ENCODE results near the gene SRY. TPM values are rescaled to one million over a fixed set of nuclear protein-coding genes. Genes with fewer than 3 reads are reported as not detected.

The SRY gene
- polyA plus RNA-seq, 2 of the 4 experiments (the other 2 are of a cell fraction) = not detected

DNA sequence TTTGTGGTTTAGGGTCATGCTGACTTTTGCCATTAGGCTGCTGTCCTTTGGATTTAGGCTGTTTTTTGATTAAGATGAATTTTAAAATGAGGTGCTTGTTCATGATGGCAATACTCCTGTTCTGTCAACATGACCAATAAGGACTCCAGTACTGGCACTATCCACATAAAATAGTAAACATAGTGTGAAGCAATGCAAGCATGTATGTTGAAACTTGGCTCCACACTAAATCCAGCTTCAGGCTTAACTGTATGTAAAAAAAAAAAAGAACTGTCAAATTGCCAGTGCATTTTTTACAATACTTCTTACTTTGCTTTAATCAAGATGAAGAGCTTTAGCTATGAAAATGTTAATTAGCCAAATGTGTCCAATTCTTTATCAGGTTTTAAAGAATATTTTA, 47.7 kb upstream of the SRY start:
- Histone ChIP-seq H3K4me2 (no peak overlapping the region), H3K4me1 (no peaks in the 10 kb centered on the region), H3K27ac (no peak overlapping the region), H3K4me3 (no peak overlapping the region), H3K9me3 (no peaks in the 10 kb centered on the region)
- DNase-seq (ENCODE audit: low read depth in 1 of 2, low spot score in 1 of 2) (no peak), ATAC-seq (no peak), FAIRE-seq (no peak)
- no peak for TF ChIP-seq CBX2 (IDR thresholded peaks at IDR 0.05; ENCODE audit: borderline replicate concordance, low read depth)
- no peak for TF ChIP-seq EHF (CRISPR knock-in tag; IDR thresholded peaks at IDR 0.05)
- TF ChIP-seq CEBPB (IDR thresholded peaks at IDR 0.05) = no peak
- TF ChIP-seq NFE2L2 (conservative IDR thresholded peaks at IDR 0.05; ENCODE audit: low read length) = no peak
- TF ChIP-seq REST (IDR thresholded peaks at IDR 0.05) = no peak
- no peak for TF ChIP-seq GATA3 (IDR thresholded peaks at IDR 0.05; ENCODE audit: borderline replicate concordance)
- TF ChIP-seq CHD2 (IDR thresholded peaks at IDR 0.05; ENCODE audit: low read length, partially characterized antibody) = no peak
- TF ChIP-seq NR3C1 (IDR thresholded peaks at IDR 0.05) = no peak
- no peak for TF ChIP-seq MAFK (IDR thresholded peaks at IDR 0.05; ENCODE audit: partially characterized antibody)
- TF ChIP-seq ZFP36 (IDR thresholded peaks at IDR 0.05; ENCODE audit: borderline replicate concordance, partially characterized antibody) = no peak
- no peak for TF ChIP-seq MAZ (IDR thresholded peaks at IDR 0.05; ENCODE audit: borderline replicate concordance, low read depth, low read length)
- no peak for TF ChIP-seq ZSCAN20 (CRISPR knock-in tag; IDR thresholded peaks at IDR 0.05)
- TF ChIP-seq TFCP2L1 (CRISPR knock-in tag; IDR thresholded peaks at IDR 0.05) = no peak
- no peak for TF ChIP-seq FOSL2 (IDR thresholded peaks at IDR 0.05)
- TF ChIP-seq FOSL2 (CRISPR knock-in tag; IDR thresholded peaks at IDR 0.05) = no peak
- TF ChIP-seq CBX8 (IDR thresholded peaks at IDR 0.05) = no peak
- TF ChIP-seq TP53 (CRISPR knock-in tag; IDR thresholded peaks at IDR 0.05) = no peak
- TF ChIP-seq E2F6 (IDR thresholded peaks at IDR 0.05; ENCODE audit: borderline replicate concordance, low read depth) = no peak
- no peak for TF ChIP-seq KDM5A (IDR thresholded peaks at IDR 0.05)
- CTCF ChIA-PET = no interaction called here
- POLR2A ChIA-PET = no interaction called here

GRCh38 chrY:2828497-2828896, 41.0 kb upstream of the SRY start:
- no peak for FAIRE-seq
- no peak overlapping the region for H3K4me2 ChIP-seq
- CTCF ChIA-PET = no interaction called here
- 53% methylated on average over 5 of the region's 5 CpGs for whole genome bisulfite sequencing (ENCODE audit: missing lambda C conversion rate)
- H3K27ac ChIP-seq = no peak overlapping the region
- H3K4me1 ChIP-seq = no peaks in the 10 kb centered on the region
- no peaks in the 10 kb centered on the region for H3K9me3 ChIP-seq
- ATAC-seq = no peak
- no peak for DNase-seq (ENCODE audit: low read depth in 1 of 2, low spot score in 1 of 2)
- TF ChIP-seq HOXA7 (CRISPR knock-in tag; IDR thresholded peaks at IDR 0.05) (no peak), CHD4 (IDR thresholded peaks at IDR 0.05; ENCODE audit: borderline replicate concordance) (no peak), MAZ (IDR thresholded peaks at IDR 0.05; ENCODE audit: borderline replicate concordance, low read depth, low read length) (no peak), ZNF302 (CRISPR knock-in tag; IDR thresholded peaks at IDR 0.05) (no peak), RARB (CRISPR knock-in tag; IDR thresholded peaks at IDR 0.05) (no peak)
- TF ChIP-seq, protein P1, sequence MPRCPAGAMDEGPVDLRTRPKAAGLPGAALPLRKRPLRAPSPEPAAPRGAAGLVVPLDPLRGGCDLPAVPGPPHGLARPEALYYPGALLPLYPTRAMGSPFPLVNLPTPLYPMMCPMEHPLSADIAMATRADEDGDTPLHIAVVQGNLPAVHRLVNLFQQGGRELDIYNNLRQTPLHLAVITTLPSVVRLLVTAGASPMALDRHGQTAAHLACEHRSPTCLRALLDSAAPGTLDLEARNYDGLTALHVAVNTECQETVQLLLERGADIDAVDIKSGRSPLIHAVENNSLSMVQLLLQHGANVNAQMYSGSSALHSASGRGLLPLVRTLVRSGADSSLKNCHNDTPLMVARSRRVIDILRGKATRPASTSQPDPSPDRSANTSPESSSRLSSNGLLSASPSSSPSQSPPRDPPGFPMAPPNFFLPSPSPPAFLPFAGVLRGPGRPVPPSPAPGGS (IDR thresholded peaks at IDR 0.05) = no peak
- TF ChIP-seq, protein P2, sequence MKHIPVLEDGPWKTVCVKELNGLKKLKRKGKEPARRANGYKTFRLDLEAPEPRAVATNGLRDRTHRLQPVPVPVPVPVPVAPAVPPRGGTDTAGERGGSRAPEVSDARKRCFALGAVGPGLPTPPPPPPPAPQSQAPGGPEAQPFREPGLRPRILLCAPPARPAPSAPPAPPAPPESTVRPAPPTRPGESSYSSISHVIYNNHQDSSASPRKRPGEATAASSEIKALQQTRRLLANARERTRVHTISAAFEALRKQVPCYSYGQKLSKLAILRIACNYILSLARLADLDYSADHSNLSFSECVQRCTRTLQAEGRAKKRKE (CRISPR knock-in tag; IDR thresholded peaks at IDR 0.05; ENCODE audit: low read depth) = no peak
- H3K4me3 ChIP-seq = no peak overlapping the region
- POLR2A ChIA-PET = no interaction called here
